Measurements from ENCODE around the gene ZCCHC3. TPM values are rescaled to one million over a fixed set of nuclear protein-coding genes. Genes with fewer than 3 reads are reported as not detected.

Gene ZCCHC3
- total and polyA plus RNA-seq, 8 donors = 4.2 to 10.7 (median 6.2) TPM

- DNase-seq (peak in 3 of 6 donors; percentile 25 to 53 (median 30)), ATAC-seq (no peak), FAIRE-seq (no peak)
- H3K27me3 ChIP-seq = no peaks in the 10 kb centered on the region
- no peaks in the 10 kb centered on the region for H3K9me3 ChIP-seq
- no peaks in the 10 kb centered on the region for H3K36me3 ChIP-seq
- peak overlapping the region in 2 of 4 donors; percentile 73 to 74 for H3K4me3 ChIP-seq
- no peak for TF ChIP-seq CTCF (IDR thresholded peaks at IDR 0.05)
- H3K27ac ChIP-seq = peak overlapping the region in 2 of 4 donors; percentile 59 to 96
- intact Hi-C loops (cut with DNase I) = no loop called here
- 40 to 50% methylated on average over 31 of the region's 31 CpGs for WGBS, 2 donors
- peaks cover 0 to 6% (median 6%) of the 10 kb centered on the region in 3 donors for H3K4me1 ChIP-seq
These were observed 30.9 kb downstream of the ZCCHC3 start for GRCh38 chr20:328027-328974.

- no peaks in the 10 kb centered on the region for H3K27me3 ChIP-seq
- DNase-seq (no peak), ATAC-seq (no peak), FAIRE-seq (no peak)
- WGBS, 2 donors = 50 to 56% methylated on average over 7 of the region's 7 CpGs
- H3K27ac ChIP-seq = no peak overlapping the region
- no peaks in the 10 kb centered on the region for H3K36me3 ChIP-seq
- no peaks in the 10 kb centered on the region for H3K9me3 ChIP-seq
- no peak overlapping the region for H3K4me3 ChIP-seq
- intact Hi-C loops (cut with DNase I) = no loop called here
- TF ChIP-seq CTCF (IDR thresholded peaks at IDR 0.05) = no peak
- H3K4me1 ChIP-seq = peaks cover 0 to 6% (median 0%) of the 10 kb centered on the region in 3 donors
These were observed 31.8 kb downstream of the ZCCHC3 start for GRCh38 chr20:328975-329695.

- no peaks in the 10 kb centered on the region for H3K27me3 ChIP-seq
- WGBS, 2 donors = 76 to 77% methylated on average over 4 of the region's 4 CpGs
- TF ChIP-seq CTCF (IDR thresholded peaks at IDR 0.05) = no peak
- DNase-seq (no peak), ATAC-seq (no peak), FAIRE-seq (no peak)
- H3K27ac ChIP-seq = no peak overlapping the region
- H3K9me3 ChIP-seq = no peaks in the 10 kb centered on the region
- intact Hi-C loops (cut with DNase I) = loop anchor here in 1 of 3 donors (5.0 kb wide), 1 partner anchor 118 kb away; no protein-coding TSS in a partner anchor
- no peak overlapping the region for H3K4me3 ChIP-seq
- no peaks in the 10 kb centered on the region for H3K36me3 ChIP-seq
- peaks cover 0 to 6% (median 0%) of the 10 kb centered on the region in 3 donors for H3K4me1 ChIP-seq
These were observed 32.5 kb downstream of the ZCCHC3 start for GRCh38 chr20:329851-330232.

GRCh38 chr20:330233-331149 lies 33.1 kb downstream of the ZCCHC3 start:
- H3K4me1 ChIP-seq = peaks cover 0 to 6% (median 0%) of the 10 kb centered on the region in 3 donors
- DNase-seq = peak in 3 of 6 donors; percentile 34 to 54 (median 52)
- peak in 3 of 4 donors; percentile 22 to 36 (median 32) for ATAC-seq
- WGBS, 2 donors = 56 to 57% methylated on average over 16 of the region's 16 CpGs
- H3K27me3 ChIP-seq = no peaks in the 10 kb centered on the region
- no peaks in the 10 kb centered on the region for H3K9me3 ChIP-seq
- H3K4me3 ChIP-seq = no peak overlapping the region
- H3K36me3 ChIP-seq = no peaks in the 10 kb centered on the region
- intact Hi-C loops (cut with DNase I) = loop anchor here in 1 of 3 donors (5.0 kb wide), 1 partner anchor 118 kb away; no protein-coding TSS in a partner anchor
- peak; percentile 49 to 77 (median 64) for TF ChIP-seq CTCF (IDR thresholded peaks at IDR 0.05)
- FAIRE-seq = no peak
- H3K27ac ChIP-seq = no peak overlapping the region
